IMR-90 (cell line): ENCODE results near the gene CIAO2B. TPM values are rescaled to one million over a fixed set of nuclear protein-coding genes. Genes with fewer than 3 reads are reported as not detected.

Experiments
- ATAC-seq: fragments of 200-7000 bp; cut with Tn5 transposase; 2 replicates; pipeline ENCODE4 v1.9.1; 2020; ENCODE audit warnings: low read depth, mild to moderate bottlenecking, moderate library complexity
- BruUV-seq: library from RNA; stranded (reverse); fragments of 400-500 nt; replicated peaks from 2 replicates; lab custom pipeline; 2021; lab: Mats Ljungman, UMichigan
- CTCF ChIA-PET: fragments of 300-600 bp; formaldehyde crosslinking; extraction: SDS; loops from one replicate; lab custom pipeline; 2021; ENCODE audit warnings: antibody characterized with exemption; lab: Yijun Ruan, JAX
- POLR2A ChIA-PET: fragments of 300-600 bp; sonication (Branson Sonifier 250); formaldehyde crosslinking; loops from one replicate; lab custom pipeline; 2022; ENCODE audit warnings: antibody characterized with exemption; ENCODE audit not compliant: unreplicated experiment; lab: Charles Lee
- DNase-seq: peaks from one replicate; pipeline ENCODE4 v3.0.0; 2013
- H2AFZ ChIP-seq: replicated peaks from 2 replicates; pipeline ENCODE3; 2013; ENCODE audit warnings: low read length, mild to moderate bottlenecking; ENCODE audit not compliant: poor library complexity
- H2AK5ac ChIP-seq: 2 replicates; pipeline ENCODE4 v1.6.1; 2013; ENCODE audit warnings: low read depth, low read length, inconsistent platforms
- H2AK9ac ChIP-seq: replicated peaks from 2 replicates; pipeline ENCODE3; 2013; ENCODE audit warnings: mild to moderate bottlenecking, low read depth, low read length, moderate library complexity; ENCODE audit not compliant: poor library complexity
- H2BK120ac ChIP-seq: 2 replicates; pipeline ENCODE4 v1.6.1; 2013; ENCODE audit warnings: low read depth, low read length, inconsistent platforms
- H2BK15ac ChIP-seq: 3 replicates; pipeline ENCODE4 v1.6.1; 2013; ENCODE audit warnings: low read depth, low read length, inconsistent platforms
- H2BK20ac ChIP-seq: 2 replicates; pipeline ENCODE4 v1.6.1; 2013; ENCODE audit warnings: low read depth, mild to moderate bottlenecking, inconsistent platforms, low read length, moderate library complexity
- H2BK5ac ChIP-seq: 2 replicates; pipeline ENCODE4 v1.6.1; 2013; ENCODE audit warnings: mild to moderate bottlenecking, low read depth, low read length, inconsistent platforms; ENCODE audit not compliant: poor library complexity, severe bottlenecking
- H3K14ac ChIP-seq: replicated peaks from 2 replicates; pipeline ENCODE4 v1.6.1; 2013; ENCODE audit warnings: low read depth, low read length, inconsistent platforms
- H3K18ac ChIP-seq: 2 replicates; pipeline ENCODE4 v1.6.1; 2013; ENCODE audit warnings: low read depth, low read length, control low read depth
- H3K23ac ChIP-seq: 2 replicates; pipeline ENCODE4 v1.6.1; 2013; ENCODE audit warnings: low read depth, low read length, inconsistent platforms
- H3K27ac ChIP-seq: 2 replicates; pipeline ENCODE4 v1.5.1; 2013; ENCODE audit warnings: mild to moderate bottlenecking, control low read depth, low read length; ENCODE audit not compliant: insufficient read depth
- H3K27me3 ChIP-seq: 2 replicates; pipeline ENCODE4 v1.6.1; 2013; ENCODE audit warnings: low read length; ENCODE audit not compliant: control insufficient read depth, insufficient read depth
- H3K36me3 ChIP-seq: 2 replicates; pipeline ENCODE4 v1.6.1; 2013; ENCODE audit warnings: low read length, mixed read lengths; ENCODE audit not compliant: control insufficient read depth, insufficient read depth
- H3K4ac ChIP-seq: 2 replicates; pipeline ENCODE4 v1.6.1; 2013; ENCODE audit warnings: low read depth, low read length, inconsistent platforms
- H3K4me1 ChIP-seq: 2 replicates; pipeline ENCODE4 v1.6.1; 2013; ENCODE audit warnings: low read length, mixed read lengths; ENCODE audit not compliant: control insufficient read depth, insufficient read depth
- H3K4me2 ChIP-seq: 2 replicates; pipeline ENCODE4 v1.6.1; 2013; ENCODE audit warnings: low read depth, mild to moderate bottlenecking, control low read depth, low read length, moderate library complexity
- H3K4me3 ChIP-seq: 2 replicates; pipeline ENCODE4 v1.5.1; 2013; ENCODE audit warnings: low read depth, mild to moderate bottlenecking, control low read depth, low read length, moderate library complexity; ENCODE audit not compliant: insufficient read depth
- H3K56ac ChIP-seq: 2 replicates; pipeline ENCODE4 v1.6.1; 2013; ENCODE audit warnings: low read length, inconsistent platforms; ENCODE audit not compliant: insufficient read depth; ENCODE audit errors: extremely low read depth
- H3K79me1 ChIP-seq, 2 experiments: 2 replicates each; pipeline ENCODE4 v1.6.1; 2013; ENCODE audit warnings: low read length in 2 of 2, inconsistent platforms in 1 of 2, low read depth in 1 of 2
- H3K9ac ChIP-seq: 2 replicates; pipeline ENCODE4 v1.6.1; 2013; ENCODE audit warnings: low read depth, low read length, control low read depth
- H3K9me1 ChIP-seq: 2 replicates; pipeline ENCODE4 v1.6.1; 2013; ENCODE audit warnings: low read length, inconsistent platforms; ENCODE audit not compliant: insufficient read depth
- H3K9me3 ChIP-seq: 2 replicates; pipeline ENCODE4 v1.6.1; 2013; ENCODE audit warnings: low read length; ENCODE audit not compliant: control insufficient read depth, insufficient read depth
- H4K20me1 ChIP-seq: 2 replicates; pipeline ENCODE4 v1.6.1; 2013; ENCODE audit warnings: low read length, inconsistent platforms; ENCODE audit not compliant: insufficient read depth
- H4K5ac ChIP-seq: 2 replicates; pipeline ENCODE4 v1.6.1; 2013; ENCODE audit warnings: mild to moderate bottlenecking, low read depth, low read length, control low read depth
- H4K8ac ChIP-seq, 2 experiments: 2 replicates each; pipeline ENCODE4 v1.6.1; 2013; ENCODE audit warnings: low read depth in 2 of 2, low read length in 2 of 2, control low read depth in 1 of 2, inconsistent platforms in 1 of 2
- H4K91ac ChIP-seq: 2 replicates; pipeline ENCODE4 v1.6.1; 2013; ENCODE audit warnings: low read depth, low read length, inconsistent platforms; ENCODE audit not compliant: insufficient read depth
- BHLHE40 ChIP-seq: fragments of 150-350 bp; IDR thresholded peaks from 2 replicates; pipeline ENCODE4 v1.6.1; 2016; ENCODE audit warnings: mild to moderate bottlenecking, low read depth, low read length
- CEBPB ChIP-seq: IDR thresholded peaks from 2 replicates; pipeline ENCODE4 v1.6.1; 2012; ENCODE audit warnings: low read depth, low read length, improper control_type of control experiment
- CHD1 ChIP-seq: IDR thresholded peaks from 2 replicates; pipeline ENCODE4 v1.6.1; 2012; ENCODE audit warnings: low read depth, low read length, improper control_type of control experiment
- MAFK ChIP-seq: IDR thresholded peaks from 2 replicates; pipeline ENCODE4 v1.6.1; 2012; ENCODE audit warnings: low read depth, low read length, improper control_type of control experiment
- MAZ ChIP-seq: IDR thresholded peaks from 2 replicates; pipeline ENCODE4 v1.6.1; 2012; ENCODE audit warnings: low read depth, mild to moderate bottlenecking, low read length, improper control_type of control experiment, moderate library complexity, borderline replicate concordance
- MXI1 ChIP-seq: IDR thresholded peaks from 2 replicates; pipeline ENCODE4 v1.6.1; 2012; ENCODE audit warnings: low read depth, mild to moderate bottlenecking, low read length, moderate library complexity, borderline replicate concordance
- NFE2L2 ChIP-seq: fragments of 150-350 bp; IDR thresholded peaks from 2 replicates; pipeline ENCODE4 v1.6.1; 2016; ENCODE audit warnings: low read depth, mild to moderate bottlenecking, low read length
- RAD21 ChIP-seq: IDR thresholded peaks from 2 replicates; pipeline ENCODE4 v1.6.1; 2012; ENCODE audit warnings: low read length, improper control_type of control experiment
- RFX5 ChIP-seq: IDR thresholded peaks from 2 replicates; pipeline ENCODE4 v1.8.0; 2012; ENCODE audit warnings: low read depth, mild to moderate bottlenecking, low read length, moderate library complexity
- WGBS, 2 experiments: methylation state at CpG; one replicate each; pipeline versions ENCODE4 v1.1.5 to v1.1.7; 2013; ENCODE audit warnings: missing lambda C conversion rate in 2 of 2; ENCODE audit not compliant: insufficient read length in 1 of 2; ENCODE audit errors: extremely low coverage in 2 of 2; 5-methylcytosine and 5-hydroxymethylcytosine counted together
- dilution Hi-C: fragments of 300-500 bp; cut with HindIII; formaldehyde crosslinking; loops from one replicate; pipeline ENCODE4 v1.14.3; 2018; ENCODE audit warnings: low sequenced_read_pairs; ENCODE audit not compliant: unreplicated experiment
- in situ Hi-C: fragments of 300-500 bp; cut with MboI; formaldehyde crosslinking; loops from 3 replicates; pipeline ENCODE4 v1.14.3; 2019; ENCODE audit warnings: low sequenced_read_pairs, inconsistent platforms, mixed read lengths
- intact Hi-C: fragments of 100-400 bp; cut with micrococcal nuclease; formaldehyde crosslinking; loops from 2 replicates; pipeline ENCODE4 v1.10.0; 2022
- polyA plus RNA-seq, 3 experiments: library from polyadenylated mRNA; depleted of rRNA; stranded (reverse); fragments of >200 nt; gene quantifications; 2 replicates each; pipeline ENCODE4 v1.2.3, GENCODE V29; 2012; ENCODE audit warnings: low replicate concordance in 1 of 3
- total RNA-seq: library from RNA; depleted of rRNA; stranded (reverse); fragments of >200 nt; gene quantifications from 2 replicates; pipeline ENCODE4 v1.2.3, GENCODE V29; 2012
- TF ChIP-seq, protein P1 (sequence below): fragments of 150-350 bp; IDR thresholded peaks from 2 replicates; pipeline ENCODE4 v1.6.1; 2017; ENCODE audit warnings: mild to moderate bottlenecking, antibody characterized with exemption, low read length, low read depth

Gene CIAO2B
- total and polyA plus RNA-seq, 2 of the 4 experiments (the other 2 are of a cell fraction), result 148 to 234 TPM

DNA sequence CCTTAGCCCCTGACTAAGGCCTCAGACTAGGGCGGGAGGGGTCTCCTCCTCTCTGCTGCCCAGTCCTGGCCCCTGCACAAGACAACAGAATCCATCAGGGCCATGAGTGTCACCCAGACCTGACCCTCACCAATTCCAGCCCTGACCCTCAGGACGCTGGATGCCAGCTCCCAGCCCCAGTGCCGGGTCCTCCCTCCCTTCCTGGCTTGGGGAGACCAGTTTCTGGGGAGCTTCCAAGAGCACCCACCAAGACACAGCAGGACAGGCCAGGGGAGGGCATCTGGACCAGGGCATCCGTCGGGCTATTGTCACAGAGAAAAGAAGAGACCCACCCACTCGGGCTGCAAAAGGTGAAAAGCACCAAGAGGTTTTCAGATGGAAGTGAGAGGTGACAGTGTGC, 39.5 kb upstream of the CIAO2B start:
- H3K4ac ChIP-seq, result no peak overlapping the region
- peaks cover 3% of the 10 kb centered on the region; the same call in 1 of the 2 replicates for H3K27me3 ChIP-seq
- in situ Hi-C loops, result no loop called here
- H4K8ac ChIP-seq, result no peak overlapping the region
- no peak overlapping the region for H3K14ac ChIP-seq
- no peak overlapping the region for H3K23ac ChIP-seq
- H4K20me1 ChIP-seq, result no peaks in the 10 kb centered on the region
- ATAC-seq, result no peak
- WGBS, 2 experiments, result 100% methylated on average over 1 of the region's 6 CpGs; no CpG with 5 or more reads in 1 of the 2 experiments
- no peaks in the 10 kb centered on the region for H3K9me3 ChIP-seq
- ChIA-PET POLR2A (no interaction called here), CTCF (no interaction called here)
- no peak overlapping the region for H2BK15ac ChIP-seq
- no peak overlapping the region for H4K91ac ChIP-seq
- H3K4me1 ChIP-seq, result no peaks in the 10 kb centered on the region; the same call in 1 of the 2 replicates
- no peak overlapping the region for H2AFZ ChIP-seq
- H2BK20ac ChIP-seq, result no peak overlapping the region
- H3K18ac ChIP-seq, result no peak overlapping the region
- DNase-seq, result no peak
- no peak overlapping the region for H3K27ac ChIP-seq
- no peaks in the 10 kb centered on the region for H3K36me3 ChIP-seq
- BruUV-seq, result no TSS peak
- no peaks in the 10 kb centered on the region for H3K79me1 ChIP-seq
- no peak overlapping the region for H3K56ac ChIP-seq
- no peak overlapping the region for H3K4me3 ChIP-seq
- no peaks in the 10 kb centered on the region for H3K9me1 ChIP-seq
- no peak for TF ChIP-seq NFE2L2
- TF ChIP-seq RAD21, result no peak
- no peak for TF ChIP-seq MXI1
- no peak for TF ChIP-seq CEBPB
- TF ChIP-seq CHD1, result no peak
- TF ChIP-seq BHLHE40, result no peak
- TF ChIP-seq RFX5, result no peak
- TF ChIP-seq MAZ, result no peak
- no peak for TF ChIP-seq MAFK
- TF ChIP-seq, protein P1, sequence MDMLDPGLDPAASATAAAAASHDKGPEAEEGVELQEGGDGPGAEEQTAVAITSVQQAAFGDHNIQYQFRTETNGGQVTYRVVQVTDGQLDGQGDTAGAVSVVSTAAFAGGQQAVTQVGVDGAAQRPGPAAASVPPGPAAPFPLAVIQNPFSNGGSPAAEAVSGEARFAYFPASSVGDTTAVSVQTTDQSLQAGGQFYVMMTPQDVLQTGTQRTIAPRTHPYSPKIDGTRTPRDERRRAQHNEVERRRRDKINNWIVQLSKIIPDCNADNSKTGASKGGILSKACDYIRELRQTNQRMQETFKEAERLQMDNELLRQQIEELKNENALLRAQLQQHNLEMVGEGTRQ, result no peak
- no peak overlapping the region for H2AK9ac ChIP-seq
- dilution Hi-C loops, result no loop called here
- no peak overlapping the region for H2AK5ac ChIP-seq
- H3K4me2 ChIP-seq, result no peak overlapping the region
- no peak overlapping the region for H2BK120ac ChIP-seq
- H2BK5ac ChIP-seq, result no peak overlapping the region
- intact Hi-C loops, result no loop called here
- no peak overlapping the region for H3K9ac ChIP-seq
- H4K5ac ChIP-seq, result no peak overlapping the region
